GM23338 (cell line): ENCODE data around the gene ZC2HC1B. TPM values are rescaled to one million over a fixed set of nuclear protein-coding genes. Genes with fewer than 3 reads are reported as not detected.

ENCODE experiments used
- ATAC-seq: fragments of 200-7000 bp; cut with Tn5 transposase; 3 replicates; pipeline ENCODE4 v1.9.1; 2020
- DNase-seq: peaks from one replicate; pipeline ENCODE4 v3.0.0-alpha.2; 2015; ENCODE audit warnings: low spot score
- H2AFZ ChIP-seq: fragments of 200-600 bp; sonication (generic); 2 replicates; pipeline ENCODE4 v1.8.0; 2016; ENCODE audit warnings: antibody characterized with exemption, mild to moderate bottlenecking, moderate library complexity
- H3F3A ChIP-seq: fragments of 200-600 bp; sonication (generic); replicated peaks from 2 replicates; pipeline ENCODE4 v1.8.0; 2017; ENCODE audit warnings: antibody characterized with exemption, mixed run types, low read depth
- H3K27ac ChIP-seq: fragments of 200-600 bp; sonication (generic); 2 replicates; pipeline ENCODE4 v1.6.1; 2016; ENCODE audit warnings: low read depth
- H3K27me3 ChIP-seq: fragments of 200-600 bp; sonication (generic); 2 replicates; pipeline ENCODE4 v1.8.0; 2016; ENCODE audit warnings: mild to moderate bottlenecking, mixed run types, moderate library complexity; ENCODE audit not compliant: insufficient read depth
- H3K36me3 ChIP-seq: fragments of 200-600 bp; sonication (generic); 2 replicates; pipeline ENCODE4 v1.8.0; 2016; ENCODE audit warnings: mild to moderate bottlenecking; ENCODE audit not compliant: insufficient read depth
- H3K4me1 ChIP-seq: fragments of 200-600 bp; sonication (generic); 2 replicates; pipeline ENCODE4 v1.8.0; 2016; ENCODE audit warnings: mild to moderate bottlenecking, moderate library complexity; ENCODE audit not compliant: insufficient read depth
- H3K4me2 ChIP-seq: fragments of 200-600 bp; sonication (generic); 2 replicates; pipeline ENCODE4 v1.7.1; 2017; ENCODE audit warnings: mixed run types
- H3K4me3 ChIP-seq: fragments of 200-600 bp; sonication (generic); 2 replicates; pipeline ENCODE4 v1.6.1; 2016; ENCODE audit warnings: mixed run types
- H3K79me2 ChIP-seq: fragments of 200-600 bp; sonication (generic); replicated peaks from 2 replicates; pipeline ENCODE4 v1.8.0; 2017; ENCODE audit warnings: mild to moderate bottlenecking; ENCODE audit not compliant: insufficient read depth
- H3K9me2 ChIP-seq: fragments of 200-600 bp; sonication (generic); 2 replicates; pipeline ENCODE4 v1.8.0; 2017; ENCODE audit not compliant: insufficient read depth
- H4K20me1 ChIP-seq: fragments of 200-600 bp; sonication (generic); replicated peaks from 2 replicates; pipeline ENCODE4 v1.8.0; 2017; ENCODE audit warnings: mild to moderate bottlenecking; ENCODE audit not compliant: insufficient read depth
- H3K27ac Mint-ChIP-seq: 2 replicates; pipeline ENCODE4 v1.8.0; 2020; ENCODE audit warnings: inconsistent platforms, mild to moderate bottlenecking, moderate library complexity, mixed read lengths
- H3K27me3 Mint-ChIP-seq: 3 replicates; pipeline ENCODE4 v1.8.0; 2022; ENCODE audit warnings: low read depth, mild to moderate bottlenecking, moderate library complexity, mixed read lengths, inconsistent platforms; ENCODE audit not compliant: insufficient read depth, poor library complexity
- H3K36me3 Mint-ChIP-seq: 3 replicates; pipeline ENCODE4 v1.8.0; 2021; ENCODE audit warnings: low read depth, mild to moderate bottlenecking, inconsistent platforms, moderate library complexity, mixed read lengths
- H3K4me1 Mint-ChIP-seq: 3 replicates; pipeline ENCODE4 v1.8.0; 2020; ENCODE audit warnings: mild to moderate bottlenecking, inconsistent platforms, mixed read lengths
- H3K4me3 Mint-ChIP-seq: 3 replicates; pipeline ENCODE4 v1.8.0; 2021; ENCODE audit warnings: moderate library complexity, mild to moderate bottlenecking, inconsistent platforms, mixed read lengths
- H3K9me3 Mint-ChIP-seq: 3 replicates; pipeline ENCODE4 v1.8.0; 2020; ENCODE audit warnings: moderate library complexity, mild to moderate bottlenecking, inconsistent platforms, mixed read lengths
- CREB1 ChIP-seq: fragments of 250-450 bp; sonication (Bioruptor Pico); IDR thresholded peaks from 2 replicates; pipeline ENCODE4 v1.5.0; 2020; ENCODE audit warnings: low read depth, mild to moderate bottlenecking, moderate library complexity
- EZH2 ChIP-seq: fragments of 200-600 bp; sonication (generic); IDR thresholded peaks from one replicate; pipeline ENCODE4 v1.8.0; 2017; ENCODE audit warnings: antibody characterized with exemption, mild to moderate bottlenecking, low read depth; ENCODE audit not compliant: unreplicated experiment
- EZH2phosphoT487 ChIP-seq: fragments of 200-600 bp; sonication (generic); IDR thresholded peaks from one replicate; pipeline ENCODE4 v1.8.1; 2018; ENCODE audit warnings: antibody characterized with exemption; ENCODE audit not compliant: unreplicated experiment
- JUNB ChIP-seq: IDR thresholded peaks from one replicate; pipeline ENCODE4 v1.6.1; 2016; ENCODE audit warnings: antibody characterized with exemption; ENCODE audit not compliant: unreplicated experiment
- NANOG ChIP-seq: IDR thresholded peaks from 2 replicates; pipeline ENCODE4 v1.6.1; 2016; ENCODE audit warnings: antibody characterized with exemption, borderline replicate concordance
- POLR2AphosphoS5 ChIP-seq: IDR thresholded peaks from 2 replicates; pipeline ENCODE4 v1.6.1; 2016; ENCODE audit warnings: antibody characterized with exemption, low read depth
- STAT1 ChIP-seq: IDR thresholded peaks from one replicate; pipeline ENCODE4 v1.6.1; 2016; ENCODE audit warnings: antibody characterized with exemption; ENCODE audit not compliant: unreplicated experiment
- ZNF114 ChIP-seq: fragments of 250-450 bp; sonication (Bioruptor Pico); IDR thresholded peaks from 2 replicates; pipeline ENCODE4 v1.5.0; 2020; ENCODE audit warnings: mild to moderate bottlenecking, moderate library complexity
- ZNF331 ChIP-seq: fragments of 250-450 bp; sonication (Bioruptor Pico); IDR thresholded peaks from 2 replicates; pipeline ENCODE4 v1.5.0; 2020; ENCODE audit warnings: low read depth, mild to moderate bottlenecking, moderate library complexity
- polyA plus RNA-seq: library from polyadenylated mRNA; unstranded; fragments of >200 nt; fragmentation: Nextera tagmentation; extraction: Ambion mirVana; gene quantifications from 2 replicates; pipeline ENCODE4 v1.2.1, GENCODE V29; 2016
- total RNA-seq: library from RNA; depleted of rRNA; stranded (reverse); fragments of >200 nt; shearing (Covaris generic); gene quantifications from 2 replicates; pipeline ENCODE4 v1.2.3, GENCODE V29; 2014
- TF ChIP-seq, protein P1 (sequence below): fragments of 250-450 bp; sonication (Bioruptor Pico); IDR thresholded peaks from 2 replicates; pipeline ENCODE4 v1.5.0; 2020; ENCODE audit warnings: mild to moderate bottlenecking, moderate library complexity
- TF ChIP-seq, protein P2 (sequence below), 2 experiments: fragments of 200-600 bp in 1 of 2; sonication (generic) in 1 of 2; conservative IDR thresholded peaks; 2 replicates each; pipeline versions ENCODE4 v1.5.1 to v1.6.1; 2016 to 2017; ENCODE audit warnings: antibody characterized with exemption in 2 of 2, low read depth in 2 of 2, mild to moderate bottlenecking in 2 of 2, moderate library complexity in 1 of 2
- TF ChIP-seq, protein P3 (sequence below): IDR thresholded peaks from one replicate; pipeline ENCODE4 v1.6.1; 2018; ENCODE audit warnings: antibody characterized with exemption; ENCODE audit not compliant: unreplicated experiment
- TF ChIP-seq, protein P4 (sequence below): IDR thresholded peaks from 2 replicates; pipeline ENCODE4 v1.6.1; 2016; ENCODE audit warnings: antibody characterized with exemption

The ZC2HC1B gene
- total and polyA plus RNA-seq, 2 experiments from 2014 or later, result not detected

DNA sequence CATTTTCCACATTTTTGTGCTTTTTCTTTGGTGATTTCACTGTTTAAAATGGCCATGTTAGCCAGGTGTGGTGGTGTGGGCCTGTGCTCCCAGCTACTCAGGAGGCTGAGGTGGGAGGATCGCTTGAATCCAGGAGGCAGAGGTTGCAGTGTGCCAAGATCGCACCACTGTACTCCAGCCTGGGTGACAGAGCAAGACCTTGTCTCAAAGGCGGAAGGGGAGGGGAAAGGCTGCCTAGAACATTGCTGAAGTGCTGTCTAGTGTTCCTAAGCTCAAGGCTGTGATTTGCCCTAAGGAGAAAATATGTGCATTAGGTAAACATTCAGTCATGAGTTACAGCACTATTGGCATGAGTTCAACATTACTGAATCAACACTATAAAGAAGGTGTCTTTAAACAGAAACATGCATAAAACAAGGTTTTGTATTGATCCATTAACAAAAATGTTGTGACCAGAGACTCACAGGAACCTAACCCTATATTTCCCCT, 14.0 kb downstream of the ZC2HC1B start:
- Histone ChIP-seq H3K4me2 (no peak overlapping the region), H3K9me2 (peaks cover 5% of the 10 kb centered on the region), H4K20me1 (no peaks in the 10 kb centered on the region), H3K4me1 (no peaks in the 10 kb centered on the region), H3K27me3 (no peaks in the 10 kb centered on the region), H3K27ac (no peak overlapping the region), H2AFZ (no peak overlapping the region), H3K79me2 (no peaks in the 10 kb centered on the region), H3K4me3 (no peak overlapping the region), H3F3A (no peaks in the 10 kb centered on the region), H3K36me3 (no peaks in the 10 kb centered on the region)
- peaks cover 22% of the 10 kb centered on the region for H3K9me3 Mint-ChIP-seq
- no peak overlapping the region for H3K27ac Mint-ChIP-seq
- no peak for DNase-seq
- ATAC-seq, result no peak
- H3K4me3 Mint-ChIP-seq, result no peak overlapping the region
- no peaks in the 10 kb centered on the region for H3K4me1 Mint-ChIP-seq
- peaks cover 3% of the 10 kb centered on the region for H3K27me3 Mint-ChIP-seq
- H3K36me3 Mint-ChIP-seq, result peaks cover 12% of the 10 kb centered on the region
- TF ChIP-seq NANOG, result no peak
- TF ChIP-seq, protein P1, sequence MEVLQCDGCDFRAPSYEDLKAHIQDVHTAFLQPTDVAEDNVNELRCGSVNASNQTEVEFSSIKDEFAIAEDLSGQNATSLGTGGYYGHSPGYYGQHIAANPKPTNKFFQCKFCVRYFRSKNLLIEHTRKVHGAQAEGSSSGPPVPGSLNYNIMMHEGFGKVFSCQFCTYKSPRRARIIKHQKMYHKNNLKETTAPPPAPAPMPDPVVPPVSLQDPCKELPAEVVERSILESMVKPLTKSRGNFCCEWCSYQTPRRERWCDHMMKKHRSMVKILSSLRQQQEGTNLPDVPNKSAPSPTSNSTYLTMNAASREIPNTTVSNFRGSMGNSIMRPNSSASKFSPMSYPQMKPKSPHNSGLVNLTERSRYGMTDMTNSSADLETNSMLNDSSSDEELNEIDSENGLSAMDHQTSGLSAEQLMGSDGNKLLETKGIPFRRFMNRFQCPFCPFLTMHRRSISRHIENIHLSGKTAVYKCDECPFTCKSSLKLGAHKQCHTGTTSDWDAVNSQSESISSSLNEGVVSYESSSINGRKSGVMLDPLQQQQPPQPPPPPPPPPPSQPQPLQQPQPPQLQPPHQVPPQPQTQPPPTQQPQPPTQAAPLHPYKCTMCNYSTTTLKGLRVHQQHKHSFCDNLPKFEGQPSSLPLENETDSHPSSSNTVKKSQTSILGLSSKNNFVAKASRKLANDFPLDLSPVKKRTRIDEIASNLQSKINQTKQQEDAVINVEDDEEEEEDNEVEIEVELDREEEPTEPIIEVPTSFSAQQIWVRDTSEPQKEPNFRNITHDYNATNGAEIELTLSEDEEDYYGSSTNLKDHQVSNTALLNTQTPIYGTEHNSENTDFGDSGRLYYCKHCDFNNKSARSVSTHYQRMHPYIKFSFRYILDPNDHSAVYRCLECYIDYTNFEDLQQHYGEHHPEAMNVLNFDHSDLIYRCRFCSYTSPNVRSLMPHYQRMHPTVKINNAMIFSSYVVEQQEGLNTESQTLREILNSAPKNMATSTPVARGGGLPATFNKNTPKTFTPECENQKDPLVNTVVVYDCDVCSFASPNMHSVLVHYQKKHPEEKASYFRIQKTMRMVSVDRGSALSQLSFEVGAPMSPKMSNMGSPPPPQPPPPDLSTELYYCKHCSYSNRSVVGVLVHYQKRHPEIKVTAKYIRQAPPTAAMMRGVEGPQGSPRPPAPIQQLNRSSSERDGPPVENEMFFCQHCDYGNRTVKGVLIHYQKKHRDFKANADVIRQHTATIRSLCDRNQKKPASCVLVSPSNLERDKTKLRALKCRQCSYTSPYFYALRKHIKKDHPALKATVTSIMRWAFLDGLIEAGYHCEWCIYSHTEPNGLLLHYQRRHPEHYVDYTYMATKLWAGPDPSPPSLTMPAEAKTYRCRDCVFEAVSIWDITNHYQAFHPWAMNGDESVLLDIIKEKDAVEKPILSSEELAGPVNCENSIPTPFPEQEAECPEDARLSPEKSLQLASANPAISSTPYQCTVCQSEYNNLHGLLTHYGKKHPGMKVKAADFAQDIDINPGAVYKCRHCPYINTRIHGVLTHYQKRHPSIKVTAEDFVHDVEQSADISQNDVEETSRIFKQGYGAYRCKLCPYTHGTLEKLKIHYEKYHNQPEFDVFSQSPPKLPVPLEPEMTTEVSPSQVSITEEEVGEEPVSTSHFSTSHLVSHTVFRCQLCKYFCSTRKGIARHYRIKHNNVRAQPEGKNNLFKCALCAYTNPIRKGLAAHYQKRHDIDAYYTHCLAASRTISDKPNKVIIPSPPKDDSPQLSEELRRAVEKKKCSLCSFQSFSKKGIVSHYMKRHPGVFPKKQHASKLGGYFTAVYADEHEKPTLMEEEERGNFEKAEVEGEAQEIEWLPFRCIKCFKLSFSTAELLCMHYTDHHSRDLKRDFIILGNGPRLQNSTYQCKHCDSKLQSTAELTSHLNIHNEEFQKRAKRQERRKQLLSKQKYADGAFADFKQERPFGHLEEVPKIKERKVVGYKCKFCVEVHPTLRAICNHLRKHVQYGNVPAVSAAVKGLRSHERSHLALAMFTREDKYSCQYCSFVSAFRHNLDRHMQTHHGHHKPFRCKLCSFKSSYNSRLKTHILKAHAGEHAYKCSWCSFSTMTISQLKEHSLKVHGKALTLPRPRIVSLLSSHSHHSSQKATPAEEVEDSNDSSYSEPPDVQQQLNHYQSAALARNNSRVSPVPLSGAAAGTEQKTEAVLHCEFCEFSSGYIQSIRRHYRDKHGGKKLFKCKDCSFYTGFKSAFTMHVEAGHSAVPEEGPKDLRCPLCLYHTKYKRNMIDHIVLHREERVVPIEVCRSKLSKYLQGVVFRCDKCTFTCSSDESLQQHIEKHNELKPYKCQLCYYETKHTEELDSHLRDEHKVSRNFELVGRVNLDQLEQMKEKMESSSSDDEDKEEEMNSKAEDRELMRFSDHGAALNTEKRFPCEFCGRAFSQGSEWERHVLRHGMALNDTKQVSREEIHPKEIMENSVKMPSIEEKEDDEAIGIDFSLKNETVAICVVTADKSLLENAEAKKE (CRISPR knock-in tag), result no peak
- TF ChIP-seq ZNF331 (CRISPR knock-in tag), result no peak
- TF ChIP-seq, protein P2, sequence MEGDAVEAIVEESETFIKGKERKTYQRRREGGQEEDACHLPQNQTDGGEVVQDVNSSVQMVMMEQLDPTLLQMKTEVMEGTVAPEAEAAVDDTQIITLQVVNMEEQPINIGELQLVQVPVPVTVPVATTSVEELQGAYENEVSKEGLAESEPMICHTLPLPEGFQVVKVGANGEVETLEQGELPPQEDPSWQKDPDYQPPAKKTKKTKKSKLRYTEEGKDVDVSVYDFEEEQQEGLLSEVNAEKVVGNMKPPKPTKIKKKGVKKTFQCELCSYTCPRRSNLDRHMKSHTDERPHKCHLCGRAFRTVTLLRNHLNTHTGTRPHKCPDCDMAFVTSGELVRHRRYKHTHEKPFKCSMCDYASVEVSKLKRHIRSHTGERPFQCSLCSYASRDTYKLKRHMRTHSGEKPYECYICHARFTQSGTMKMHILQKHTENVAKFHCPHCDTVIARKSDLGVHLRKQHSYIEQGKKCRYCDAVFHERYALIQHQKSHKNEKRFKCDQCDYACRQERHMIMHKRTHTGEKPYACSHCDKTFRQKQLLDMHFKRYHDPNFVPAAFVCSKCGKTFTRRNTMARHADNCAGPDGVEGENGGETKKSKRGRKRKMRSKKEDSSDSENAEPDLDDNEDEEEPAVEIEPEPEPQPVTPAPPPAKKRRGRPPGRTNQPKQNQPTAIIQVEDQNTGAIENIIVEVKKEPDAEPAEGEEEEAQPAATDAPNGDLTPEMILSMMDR (conservative IDR thresholded peaks at IDR 0.05; ENCODE audit: low read depth in 2 of 2), result no peak
- no peak for TF ChIP-seq POLR2AphosphoS5
- TF ChIP-seq, protein P3, sequence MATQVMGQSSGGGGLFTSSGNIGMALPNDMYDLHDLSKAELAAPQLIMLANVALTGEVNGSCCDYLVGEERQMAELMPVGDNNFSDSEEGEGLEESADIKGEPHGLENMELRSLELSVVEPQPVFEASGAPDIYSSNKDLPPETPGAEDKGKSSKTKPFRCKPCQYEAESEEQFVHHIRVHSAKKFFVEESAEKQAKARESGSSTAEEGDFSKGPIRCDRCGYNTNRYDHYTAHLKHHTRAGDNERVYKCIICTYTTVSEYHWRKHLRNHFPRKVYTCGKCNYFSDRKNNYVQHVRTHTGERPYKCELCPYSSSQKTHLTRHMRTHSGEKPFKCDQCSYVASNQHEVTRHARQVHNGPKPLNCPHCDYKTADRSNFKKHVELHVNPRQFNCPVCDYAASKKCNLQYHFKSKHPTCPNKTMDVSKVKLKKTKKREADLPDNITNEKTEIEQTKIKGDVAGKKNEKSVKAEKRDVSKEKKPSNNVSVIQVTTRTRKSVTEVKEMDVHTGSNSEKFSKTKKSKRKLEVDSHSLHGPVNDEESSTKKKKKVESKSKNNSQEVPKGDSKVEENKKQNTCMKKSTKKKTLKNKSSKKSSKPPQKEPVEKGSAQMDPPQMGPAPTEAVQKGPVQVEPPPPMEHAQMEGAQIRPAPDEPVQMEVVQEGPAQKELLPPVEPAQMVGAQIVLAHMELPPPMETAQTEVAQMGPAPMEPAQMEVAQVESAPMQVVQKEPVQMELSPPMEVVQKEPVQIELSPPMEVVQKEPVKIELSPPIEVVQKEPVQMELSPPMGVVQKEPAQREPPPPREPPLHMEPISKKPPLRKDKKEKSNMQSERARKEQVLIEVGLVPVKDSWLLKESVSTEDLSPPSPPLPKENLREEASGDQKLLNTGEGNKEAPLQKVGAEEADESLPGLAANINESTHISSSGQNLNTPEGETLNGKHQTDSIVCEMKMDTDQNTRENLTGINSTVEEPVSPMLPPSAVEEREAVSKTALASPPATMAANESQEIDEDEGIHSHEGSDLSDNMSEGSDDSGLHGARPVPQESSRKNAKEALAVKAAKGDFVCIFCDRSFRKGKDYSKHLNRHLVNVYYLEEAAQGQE, result no peak
- no peak for TF ChIP-seq EZH2phosphoT487
- no peak for TF ChIP-seq EZH2
- no peak for TF ChIP-seq CREB1 (CRISPR knock-in tag)
- TF ChIP-seq, protein P4, sequence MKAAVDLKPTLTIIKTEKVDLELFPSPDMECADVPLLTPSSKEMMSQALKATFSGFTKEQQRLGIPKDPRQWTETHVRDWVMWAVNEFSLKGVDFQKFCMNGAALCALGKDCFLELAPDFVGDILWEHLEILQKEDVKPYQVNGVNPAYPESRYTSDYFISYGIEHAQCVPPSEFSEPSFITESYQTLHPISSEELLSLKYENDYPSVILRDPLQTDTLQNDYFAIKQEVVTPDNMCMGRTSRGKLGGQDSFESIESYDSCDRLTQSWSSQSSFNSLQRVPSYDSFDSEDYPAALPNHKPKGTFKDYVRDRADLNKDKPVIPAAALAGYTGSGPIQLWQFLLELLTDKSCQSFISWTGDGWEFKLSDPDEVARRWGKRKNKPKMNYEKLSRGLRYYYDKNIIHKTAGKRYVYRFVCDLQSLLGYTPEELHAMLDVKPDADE, result no peak
- no peak for TF ChIP-seq STAT1
- TF ChIP-seq ZNF114, result no peak
- no peak for TF ChIP-seq JUNB
